Trophoblast cell (in vitro differentiated cells and primary cell): ENCODE results near the gene USH1C.
A peak's percentile ranks its signal among the peaks of the same experiment; 100 is the strongest.

Source experiments
- DNase-seq, 2 donors: peaks; one replicate each; pipeline ENCODE4 v3.0.0-alpha.2; 2016
- H2AFZ ChIP-seq: 2 replicates; pipeline ENCODE4 v1.6.1; 2013; ENCODE audit warnings: low read length, moderate library complexity, mild to moderate bottlenecking; ENCODE audit not compliant: insufficient read depth, poor library complexity
- H2AK5ac ChIP-seq: 2 replicates; pipeline ENCODE4 v1.6.1; 2013; ENCODE audit warnings: mild to moderate bottlenecking, low read length
- H2BK120ac ChIP-seq: 2 replicates; pipeline ENCODE4 v1.6.1; 2013; ENCODE audit warnings: low read length, mild to moderate bottlenecking, moderate library complexity; ENCODE audit not compliant: insufficient read depth, poor library complexity
- H2BK12ac ChIP-seq: 2 replicates; pipeline ENCODE4 v1.6.1; 2013; ENCODE audit warnings: mild to moderate bottlenecking, low read length, moderate library complexity
- H2BK5ac ChIP-seq: 2 replicates; pipeline ENCODE4 v1.6.1; 2013; ENCODE audit warnings: low read length, low read depth, moderate library complexity, mild to moderate bottlenecking; ENCODE audit not compliant: poor library complexity
- H3K14ac ChIP-seq: 2 replicates; pipeline ENCODE4 v1.6.1; 2013; ENCODE audit warnings: mild to moderate bottlenecking, low read length
- H3K18ac ChIP-seq: 2 replicates; pipeline ENCODE4 v1.6.1; 2013; ENCODE audit warnings: mild to moderate bottlenecking, low read length
- H3K23ac ChIP-seq: 2 replicates; pipeline ENCODE4 v1.6.1; 2013; ENCODE audit warnings: low read length
- H3K27ac ChIP-seq: 2 replicates; pipeline ENCODE4 v1.5.1; 2013; ENCODE audit warnings: low read depth, mild to moderate bottlenecking, inconsistent platforms, low read length, moderate library complexity
- H3K27me3 ChIP-seq: 2 replicates; pipeline ENCODE4 v1.6.1; 2013; ENCODE audit warnings: inconsistent platforms, mild to moderate bottlenecking, low read length, moderate library complexity; ENCODE audit not compliant: insufficient read depth
- H3K36me3 ChIP-seq, 2 experiments: 1 replicate in 1 of 2; 2 replicates in 1 of 2; pipeline ENCODE4 v1.6.1; 2013; ENCODE audit warnings: low read length in 2 of 2, mild to moderate bottlenecking in 2 of 2, moderate library complexity in 1 of 2; ENCODE audit not compliant: insufficient read depth in 2 of 2, control insufficient read depth in 1 of 2
- H3K4ac ChIP-seq: 2 replicates; pipeline ENCODE4 v1.6.1; 2013; ENCODE audit warnings: low read depth, mild to moderate bottlenecking, low read length, moderate library complexity
- H3K4me1 ChIP-seq, 2 experiments: 1 replicate in 1 of 2; 2 replicates in 1 of 2; pipeline ENCODE4 v1.6.1; 2013; ENCODE audit warnings: low read length in 2 of 2, mild to moderate bottlenecking in 2 of 2, moderate library complexity in 1 of 2; ENCODE audit not compliant: insufficient read depth in 2 of 2, control insufficient read depth in 1 of 2
- H3K4me2 ChIP-seq: 2 replicates; pipeline ENCODE4 v1.6.1; 2013; ENCODE audit warnings: inconsistent platforms, mild to moderate bottlenecking, low read length, moderate library complexity
- H3K4me3 ChIP-seq: 2 replicates; pipeline ENCODE4 v1.5.1; 2013; ENCODE audit warnings: mild to moderate bottlenecking, low read depth, low read length, inconsistent platforms
- H3K79me1 ChIP-seq: one replicate; pipeline ENCODE4 v1.6.1; 2013; ENCODE audit warnings: low read length
- H3K79me2 ChIP-seq: 2 replicates; pipeline ENCODE4 v1.6.1; 2013; ENCODE audit warnings: low read length, mild to moderate bottlenecking; ENCODE audit not compliant: control insufficient read depth, insufficient read depth, poor library complexity
- H3K9ac ChIP-seq: 2 replicates; pipeline ENCODE4 v1.6.1; 2013; ENCODE audit warnings: mild to moderate bottlenecking, low read length
- H3K9me3 ChIP-seq: 2 replicates; pipeline ENCODE4 v1.6.1; 2013; ENCODE audit warnings: low read depth, mild to moderate bottlenecking, control low read depth, inconsistent platforms, low read length; ENCODE audit not compliant: insufficient read depth
- H4K12ac ChIP-seq: 2 replicates; pipeline ENCODE4 v1.6.1; 2013; ENCODE audit warnings: low read depth, mild to moderate bottlenecking, low read length, moderate library complexity
- H4K8ac ChIP-seq: 2 replicates; pipeline ENCODE4 v1.6.1; 2013; ENCODE audit warnings: low read depth, mild to moderate bottlenecking, low read length, moderate library complexity
- H4K91ac ChIP-seq: one replicate; pipeline ENCODE4 v1.6.1; 2013; ENCODE audit warnings: low read depth, mild to moderate bottlenecking, low read length, moderate library complexity
- WGBS: extraction: QIAGEN DNeasy Blood & Tissue Kit; methylation state at CpG from one replicate; pipeline ENCODE4 v1.1.7; 2013; ENCODE audit warnings: missing lambda C conversion rate; ENCODE audit not compliant: insufficient read length, insufficient coverage; ENCODE audit errors: extremely low coverage; 5-methylcytosine and 5-hydroxymethylcytosine counted together

Gene USH1C

DNA sequence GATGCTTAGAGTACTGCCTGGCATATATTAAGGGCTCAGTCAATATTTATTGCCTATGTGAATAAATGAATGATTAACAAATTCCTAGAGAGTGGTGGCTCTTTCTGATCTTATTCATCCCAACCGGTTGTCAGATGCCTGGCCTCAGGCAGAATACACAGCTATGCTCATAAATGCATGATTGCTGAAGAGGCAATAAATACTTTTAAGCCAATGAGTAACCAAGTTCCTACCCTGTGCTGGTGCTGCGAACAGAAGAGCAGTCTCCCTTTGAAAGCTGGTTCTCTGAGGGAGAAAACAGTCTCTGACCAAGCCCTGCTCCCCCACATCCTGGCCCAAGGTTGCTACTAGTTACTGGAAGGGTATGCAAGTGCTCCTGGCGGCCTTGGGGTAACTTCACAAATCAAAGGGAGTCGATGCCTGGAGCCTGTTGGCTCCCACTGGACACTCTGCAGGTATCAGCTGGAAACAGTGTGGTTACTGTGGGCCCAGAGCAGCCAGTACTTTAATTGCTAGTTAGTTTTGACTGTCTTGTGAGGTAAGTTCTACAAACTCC, 2.8 kb downstream of the USH1C start:
- Histone ChIP-seq H3K27me3 (no peaks in the 10 kb centered on the region), H2AK5ac (no peak overlapping the region), H4K91ac (no peak overlapping the region), H4K12ac (no peak overlapping the region), H3K79me1 (no peaks in the 10 kb centered on the region), H3K23ac (no peak overlapping the region), H3K9ac (no peak overlapping the region), H3K36me3 (no peaks in the 10 kb centered on the region), H3K9me3 (peaks cover 3% of the 10 kb centered on the region), H2AFZ (no peak overlapping the region), H2BK12ac (no peak overlapping the region), H2BK120ac (no peak overlapping the region), H2BK5ac (no peak overlapping the region), H3K79me2 (no peaks in the 10 kb centered on the region), H3K4me3 (no peak overlapping the region), H4K8ac (no peak overlapping the region), H3K4ac (no peak overlapping the region), H3K4me2 (no peak overlapping the region), H3K4me1 (peaks cover 8% of the 10 kb centered on the region in 2 experiments), H3K27ac (no peak overlapping the region), H3K14ac (no peak overlapping the region), H3K18ac (no peak overlapping the region)
- WGBS, result no CpG with 5 or more reads among the region's 4 CpGs
- DNase-seq, result no peak

GRCh38 chr11:17540807-17541206, 3.4 kb downstream of the USH1C start:
- Histone ChIP-seq H3K23ac (no peak overlapping the region), H3K79me1 (no peaks in the 10 kb centered on the region), H3K79me2 (no peaks in the 10 kb centered on the region), H4K91ac (no peak overlapping the region), H3K4me1 (peaks cover 8% of the 10 kb centered on the region in 2 experiments), H2BK120ac (no peak overlapping the region), H3K27ac (no peak overlapping the region), H2BK5ac (no peak overlapping the region), H3K36me3 (no peaks in the 10 kb centered on the region), H3K4me2 (no peak overlapping the region), H2BK12ac (no peak overlapping the region), H3K4me3 (no peak overlapping the region), H2AFZ (no peak overlapping the region), H4K8ac (no peak overlapping the region), H3K18ac (no peak overlapping the region), H3K27me3 (no peaks in the 10 kb centered on the region), H3K14ac (no peak overlapping the region), H4K12ac (no peak overlapping the region), H2AK5ac (no peak overlapping the region), H3K4ac (no peak overlapping the region), H3K9me3 (peaks cover 3% of the 10 kb centered on the region), H3K9ac (no peak overlapping the region)
- DNase-seq, result no peak
- no CpG with 5 or more reads among the region's 4 CpGs for WGBS

GRCh38 chr11:17538731-17539130, 5.5 kb downstream of the USH1C start:
- H2AFZ ChIP-seq, result no peak overlapping the region
- H3K79me2 ChIP-seq, result no peaks in the 10 kb centered on the region
- no peak overlapping the region for H3K4me2 ChIP-seq
- no peak overlapping the region for H4K12ac ChIP-seq
- WGBS, result no CpG with 5 or more reads among the region's 3 CpGs
- H3K4me1 ChIP-seq, result peaks cover 3% of the 10 kb centered on the region in 2 experiments
- H3K18ac ChIP-seq, result no peak overlapping the region
- no peak overlapping the region for H3K23ac ChIP-seq
- no peaks in the 10 kb centered on the region for H3K36me3 ChIP-seq
- no peak overlapping the region for H3K14ac ChIP-seq
- no peak overlapping the region for H2AK5ac ChIP-seq
- no peak overlapping the region for H2BK120ac ChIP-seq
- H3K79me1 ChIP-seq, result no peaks in the 10 kb centered on the region
- H2BK5ac ChIP-seq, result no peak overlapping the region
- H2BK12ac ChIP-seq, result no peak overlapping the region
- no peak overlapping the region for H3K4me3 ChIP-seq
- peak; percentile 19 to 45 for DNase-seq
- H4K8ac ChIP-seq, result no peak overlapping the region
- no peak overlapping the region for H3K4ac ChIP-seq
- no peak overlapping the region for H3K27ac ChIP-seq
- H3K9me3 ChIP-seq, result peaks cover 3% of the 10 kb centered on the region
- H3K27me3 ChIP-seq, result no peaks in the 10 kb centered on the region
- no peak overlapping the region for H4K91ac ChIP-seq
- H3K9ac ChIP-seq, result no peak overlapping the region

DNA sequence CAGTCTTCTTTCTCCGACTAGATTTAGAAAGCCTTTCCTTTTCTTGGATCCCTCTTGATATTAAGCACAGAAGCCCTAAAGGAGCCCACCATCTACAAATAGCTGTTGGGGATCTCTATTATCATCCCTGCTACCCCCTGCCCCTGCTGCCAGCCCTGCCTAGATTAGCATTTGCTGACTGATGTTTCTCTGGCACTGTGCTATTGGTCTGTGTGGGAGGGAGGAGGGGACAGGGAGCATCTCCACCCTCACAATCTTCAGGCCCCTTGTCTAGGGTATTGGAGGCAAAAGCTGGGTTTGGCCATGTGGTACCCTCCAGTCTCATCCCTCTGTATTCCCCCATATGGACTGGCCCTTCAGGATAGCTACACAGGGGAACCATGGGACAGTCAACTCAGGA, 6.2 kb downstream of the USH1C start:
- Histone ChIP-seq H3K27me3 (no peaks in the 10 kb centered on the region), H3K4me3 (no peak overlapping the region), H3K23ac (no peak overlapping the region), H3K14ac (no peak overlapping the region), H3K9ac (no peak overlapping the region), H3K18ac (no peak overlapping the region), H4K91ac (no peak overlapping the region), H4K12ac (no peak overlapping the region), H3K4me1 (no peaks in the 10 kb centered on the region), H3K79me2 (no peaks in the 10 kb centered on the region), H3K36me3 (no peaks in the 10 kb centered on the region), H3K4ac (no peak overlapping the region), H2AK5ac (no peak overlapping the region), H3K27ac (no peak overlapping the region), H3K4me2 (no peak overlapping the region), H3K9me3 (no peaks in the 10 kb centered on the region), H3K79me1 (no peaks in the 10 kb centered on the region), H2AFZ (no peak overlapping the region), H4K8ac (no peak overlapping the region), H2BK120ac (no peak overlapping the region), H2BK12ac (no peak overlapping the region), H2BK5ac (no peak overlapping the region)
- no CpG with 5 or more reads among the region's 1 CpG for WGBS
- no peak for DNase-seq
